Mesenchymal stem cell (in vitro differentiated cells and primary cell): ENCODE measurements around the gene NEDD9.

Experiments used
- DNase-seq: peaks from one replicate; pipeline ENCODE4 v3.0.0-alpha.2; 2013
- H2AFZ ChIP-seq: one replicate; pipeline ENCODE4 v1.6.1; 2013; ENCODE audit warnings: low read depth, mild to moderate bottlenecking, control low read depth, inconsistent platforms, low read length, moderate library complexity
- H2AK5ac ChIP-seq: 2 replicates; pipeline ENCODE4 v1.6.1; 2013; ENCODE audit warnings: low read length, moderate library complexity, mild to moderate bottlenecking, inconsistent platforms; ENCODE audit not compliant: severe bottlenecking
- H2BK120ac ChIP-seq: one replicate; pipeline ENCODE4 v1.6.1; 2013; ENCODE audit warnings: low read depth, mild to moderate bottlenecking, inconsistent platforms, low read length, moderate library complexity
- H2BK12ac ChIP-seq, 2 experiments: one replicate each; pipeline ENCODE4 v1.6.1; 2013; ENCODE audit warnings: inconsistent platforms in 2 of 2, low read length in 2 of 2, mild to moderate bottlenecking in 2 of 2, moderate library complexity in 2 of 2, control low read depth in 1 of 2
- H2BK15ac ChIP-seq: one replicate; pipeline ENCODE4 v1.6.1; 2013; ENCODE audit warnings: mild to moderate bottlenecking, low read depth, inconsistent platforms; ENCODE audit not compliant: poor library complexity, severe bottlenecking
- H2BK5ac ChIP-seq: 2 replicates; pipeline ENCODE4 v1.6.1; 2013; ENCODE audit warnings: low read depth, mild to moderate bottlenecking, low read length, control low read depth, inconsistent platforms; ENCODE audit not compliant: poor library complexity, severe bottlenecking
- H3K14ac ChIP-seq, 2 experiments: one replicate each; pipeline ENCODE4 v1.6.1; 2013; ENCODE audit warnings: inconsistent platforms in 2 of 2, low read length in 2 of 2, control low read depth in 1 of 2, mild to moderate bottlenecking in 1 of 2, moderate library complexity in 1 of 2
- H3K18ac ChIP-seq, 2 experiments: one replicate each; pipeline ENCODE4 v1.6.1; 2013; ENCODE audit warnings: inconsistent platforms in 2 of 2, low read length in 2 of 2, control low read depth in 1 of 2, low read depth in 1 of 2, mild to moderate bottlenecking in 1 of 2
- H3K23ac ChIP-seq, 2 experiments: one replicate each; pipeline ENCODE4 v1.6.1; 2013; ENCODE audit warnings: inconsistent platforms in 2 of 2, low read length in 2 of 2, mild to moderate bottlenecking in 2 of 2, moderate library complexity in 2 of 2, control low read depth in 1 of 2
- H3K27ac ChIP-seq: 2 replicates; pipeline ENCODE4 v1.5.1; 2013; ENCODE audit warnings: mild to moderate bottlenecking, moderate library complexity, low read length, control low read depth, inconsistent platforms; ENCODE audit not compliant: poor library complexity, severe bottlenecking
- H3K27me3 ChIP-seq, 2 experiments: 2 replicates each; pipeline versions ENCODE4 v1.6.1 to v1.7.0; 2013; ENCODE audit warnings: low read length in 2 of 2, mild to moderate bottlenecking in 2 of 2, moderate library complexity in 2 of 2, control low read depth in 1 of 2, inconsistent platforms in 1 of 2; ENCODE audit not compliant: control insufficient read depth in 1 of 2, insufficient read depth in 1 of 2
- H3K36me3 ChIP-seq, 2 experiments: 2 replicates each; pipeline versions ENCODE4 v1.6.1 to v1.7.0; 2013; ENCODE audit warnings: low read length in 2 of 2, control low read depth in 1 of 2, inconsistent platforms in 1 of 2, low read depth in 1 of 2, mild to moderate bottlenecking in 1 of 2; ENCODE audit not compliant: insufficient read depth in 2 of 2, control insufficient read depth in 1 of 2
- H3K4ac ChIP-seq, 2 experiments: one replicate each; pipeline ENCODE4 v1.6.1; 2013; ENCODE audit warnings: inconsistent platforms in 2 of 2, low read length in 2 of 2, mild to moderate bottlenecking in 2 of 2, moderate library complexity in 2 of 2, control low read depth in 1 of 2, low read depth in 1 of 2
- H3K4me1 ChIP-seq: 2 replicates; pipeline ENCODE4 v1.6.1; 2013; ENCODE audit warnings: low read depth, low read length, control low read depth; ENCODE audit not compliant: control insufficient read depth, insufficient read depth
- H3K4me2 ChIP-seq: 2 replicates; pipeline ENCODE4 v1.6.1; 2013; ENCODE audit warnings: low read length, mild to moderate bottlenecking, inconsistent platforms; ENCODE audit not compliant: poor library complexity, severe bottlenecking
- H3K4me3 ChIP-seq, 2 experiments: 2 replicates each; pipeline versions ENCODE4 v1.5.1 to v1.7.0; 2013; ENCODE audit warnings: low read length in 2 of 2, mild to moderate bottlenecking in 2 of 2, control low read depth in 1 of 2, low read depth in 1 of 2; ENCODE audit not compliant: insufficient read depth in 1 of 2
- H3K79me1 ChIP-seq: replicated peaks from 2 replicates; pipeline ENCODE4 v1.6.1; 2013; ENCODE audit warnings: mild to moderate bottlenecking, control low read depth, low read length, inconsistent platforms; ENCODE audit not compliant: poor library complexity, severe bottlenecking
- H3K9ac ChIP-seq: 2 replicates; pipeline ENCODE4 v1.7.0; 2013; ENCODE audit warnings: mild to moderate bottlenecking, low read length, moderate library complexity
- H3K9me3 ChIP-seq: 2 replicates; pipeline ENCODE4 v1.7.0; 2013; ENCODE audit warnings: mild to moderate bottlenecking, low read length; ENCODE audit not compliant: control insufficient read depth
- H4K8ac ChIP-seq: one replicate; pipeline ENCODE4 v1.6.1; 2013; ENCODE audit warnings: inconsistent platforms, mild to moderate bottlenecking, low read length, moderate library complexity
- H4K91ac ChIP-seq: one replicate; pipeline ENCODE4 v1.6.1; 2013; ENCODE audit warnings: mild to moderate bottlenecking, low read length, inconsistent platforms
- WGBS: methylation state at CpG from one replicate; pipeline ENCODE4 v1.1.7; 2013; ENCODE audit warnings: mixed read lengths; 5-methylcytosine and 5-hydroxymethylcytosine counted together

Gene NEDD9

GRCh38 chr6:11201772-11202512 lies 30.5 kb downstream of the NEDD9 start:
- 64% methylated on average over 2 of the region's 4 CpGs for WGBS
- Histone ChIP-seq H3K4me2 (no peak overlapping the region), H2BK12ac (no peak overlapping the region), H2BK5ac (no peak overlapping the region), H3K36me3 (peaks cover 0 to 11% of the 10 kb centered on the region in 2 experiments), H2BK120ac (no peak overlapping the region), H3K27ac (peak overlapping the region; percentile 81), H3K4ac (peak overlapping the region in 1 of 2 experiments; percentile 13), H3K27me3 (no peaks in the 10 kb centered on the region), H3K79me1 (peaks cover 15% of the 10 kb centered on the region), H3K4me1 (peaks cover 13% of the 10 kb centered on the region), H3K9me3 (no peaks in the 10 kb centered on the region), H3K4me3 (no peak overlapping the region), H3K18ac (no peak overlapping the region), H2AK5ac (no peak overlapping the region), H3K14ac (no peak overlapping the region), H4K91ac (no peak overlapping the region), H2AFZ (no peak overlapping the region), H3K9ac (no peak overlapping the region), H3K23ac (no peak overlapping the region), H4K8ac (no peak overlapping the region), H2BK15ac (no peak overlapping the region)
- DNase-seq = peak; percentile 46

GRCh38 chr6:11201015-11201414 lies 31.5 kb downstream of the NEDD9 start:
- Histone ChIP-seq H2BK15ac (no peak overlapping the region), H2BK12ac (peak overlapping the region; percentile 22 to 75), H3K4me1 (peaks cover 14% of the 10 kb centered on the region), H3K9me3 (no peaks in the 10 kb centered on the region), H2BK5ac (no peak overlapping the region), H3K18ac (peak overlapping the region; percentile 37 to 73), H2AFZ (no peak overlapping the region), H3K4me3 (no peak overlapping the region), H2BK120ac (peak overlapping the region; percentile 65), H3K4me2 (no peak overlapping the region), H3K27ac (no peak overlapping the region), H3K79me1 (peaks cover 15% of the 10 kb centered on the region), H3K27me3 (no peaks in the 10 kb centered on the region), H4K91ac (peak overlapping the region; percentile 77), H4K8ac (peak overlapping the region; percentile 7), H3K36me3 (peaks cover 0 to 11% of the 10 kb centered on the region in 2 experiments), H3K4ac (peak overlapping the region; percentile 3 to 16), H3K9ac (no peak overlapping the region), H3K23ac (no peak overlapping the region), H2AK5ac (peak overlapping the region; percentile 15), H3K14ac (peak overlapping the region in 1 of 2 experiments; percentile 38)
- 85% methylated on average over 3 of the region's 3 CpGs for WGBS
- no peak for DNase-seq

- Histone ChIP-seq H3K4me3 (no peak overlapping the region), H2BK5ac (no peak overlapping the region), H3K23ac (no peak overlapping the region), H3K79me1 (peaks cover 15% of the 10 kb centered on the region), H3K18ac (peak overlapping the region in 1 of 2 experiments; percentile 33), H3K4me1 (peaks cover 16% of the 10 kb centered on the region), H2AK5ac (peak overlapping the region; percentile 96), H2BK120ac (no peak overlapping the region), H3K4me2 (no peak overlapping the region), H2BK15ac (no peak overlapping the region), H3K36me3 (peaks cover 0 to 11% of the 10 kb centered on the region in 2 experiments), H3K27ac (no peak overlapping the region), H3K9ac (peak overlapping the region; percentile 22), H4K8ac (no peak overlapping the region), H4K91ac (no peak overlapping the region), H3K9me3 (no peaks in the 10 kb centered on the region), H2AFZ (no peak overlapping the region), H3K27me3 (no peaks in the 10 kb centered on the region), H3K14ac (no peak overlapping the region), H3K4ac (no peak overlapping the region), H2BK12ac (no peak overlapping the region)
- no peak for DNase-seq
- 57% methylated on average over 1 of the region's 1 CpG for WGBS
Observed at GRCh38 chr6:11200356-11200755, 32.1 kb downstream of the NEDD9 start.

GRCh38 chr6:11198663-11199603 lies 33.5 kb downstream of the NEDD9 start:
- Histone ChIP-seq H3K4me1 (peaks cover 17% of the 10 kb centered on the region), H3K27me3 (no peaks in the 10 kb centered on the region), H4K8ac (no peak overlapping the region), H3K23ac (no peak overlapping the region), H2AK5ac (peak overlapping the region; percentile 3), H3K4me3 (no peak overlapping the region), H2BK15ac (no peak overlapping the region), H3K9ac (no peak overlapping the region), H3K27ac (no peak overlapping the region), H3K9me3 (no peaks in the 10 kb centered on the region), H2BK12ac (peak overlapping the region; percentile 11 to 70), H2BK120ac (no peak overlapping the region), H3K14ac (no peak overlapping the region), H4K91ac (no peak overlapping the region), H2AFZ (no peak overlapping the region), H3K4me2 (no peak overlapping the region), H3K4ac (peak overlapping the region in 1 of 2 experiments; percentile 6), H3K36me3 (peaks cover 0 to 8% of the 10 kb centered on the region in 2 experiments), H3K18ac (peak overlapping the region; percentile 37 to 40), H3K79me1 (peaks cover 10% of the 10 kb centered on the region), H2BK5ac (peak overlapping the region; percentile 46)
- 97% methylated on average over 3 of the region's 5 CpGs for WGBS
- peak; percentile 49 for DNase-seq
